Astrocyte (in vitro differentiated cells and primary cell): ENCODE results near the gene ZMYND15. TPM values are rescaled to one million over a fixed set of nuclear protein-coding genes. Genes with fewer than 3 reads are reported as not detected.

Experiments used
- DNase-seq: peaks from one replicate; pipeline ENCODE4 v3.0.0-alpha.2; 2010; ENCODE audit warnings: low read depth
- FAIRE-seq: peaks from 2 replicates; lab custom pipeline; 2011; peaks lifted over from hg19 to GRCh38; lab: Jason Lieb, UNC
- H2AFZ ChIP-seq: 2 replicates; pipeline ENCODE4 v1.6.0; 2012; ENCODE audit warnings: low read depth, low read length, inconsistent platforms
- H3K27ac ChIP-seq: 2 replicates; pipeline ENCODE4 v1.5.1; 2011; ENCODE audit warnings: low read depth, low read length, inconsistent platforms
- H3K27me3 ChIP-seq: 2 replicates; pipeline ENCODE4 v1.6.0; 2011; ENCODE audit warnings: low read length, inconsistent platforms; ENCODE audit not compliant: insufficient read depth
- H3K36me3 ChIP-seq: 2 replicates; pipeline ENCODE4 v1.5.1; 2011; ENCODE audit warnings: low read length, inconsistent platforms; ENCODE audit not compliant: insufficient read depth
- H3K4me1 ChIP-seq: 2 replicates; pipeline ENCODE4 v1.5.1; 2011; ENCODE audit warnings: low read length, inconsistent platforms; ENCODE audit not compliant: insufficient read depth
- H3K4me2 ChIP-seq: 2 replicates; pipeline ENCODE4 v1.6.0; 2012; ENCODE audit warnings: low read length, inconsistent platforms
- H3K4me3 ChIP-seq: 2 replicates; pipeline ENCODE4 v1.5.1; 2011; ENCODE audit warnings: low read depth, mild to moderate bottlenecking, low read length, inconsistent platforms; ENCODE audit not compliant: insufficient read depth
- H3K79me2 ChIP-seq: 2 replicates; pipeline ENCODE4 v1.6.0; 2012; ENCODE audit warnings: mild to moderate bottlenecking, low read length, inconsistent platforms; ENCODE audit not compliant: insufficient read depth
- H3K9ac ChIP-seq: 2 replicates; pipeline ENCODE4 v1.6.0; 2012; ENCODE audit warnings: mild to moderate bottlenecking, low read length, inconsistent platforms
- H3K9me3 ChIP-seq: 2 replicates; pipeline ENCODE4 v1.5.1; 2012; ENCODE audit warnings: low read depth, mild to moderate bottlenecking, low read length, inconsistent platforms; ENCODE audit not compliant: insufficient read depth
- H4K20me1 ChIP-seq: 2 replicates; pipeline ENCODE4 v1.6.0; 2012; ENCODE audit warnings: low read length, inconsistent platforms; ENCODE audit not compliant: insufficient read depth
- H3K27ac Mint-ChIP-seq: one replicate; pipeline ENCODE4 v1.8.0; 2021; ENCODE audit warnings: mild to moderate bottlenecking, mixed read lengths; ENCODE audit not compliant: unreplicated experiment
- H3K27me3 Mint-ChIP-seq: one replicate; pipeline ENCODE4 v1.8.0; 2021; ENCODE audit warnings: low read depth, mixed read lengths; ENCODE audit not compliant: unreplicated experiment
- H3K36me3 Mint-ChIP-seq: one replicate; pipeline ENCODE4 v1.8.0; 2021; ENCODE audit warnings: low read depth, mixed read lengths; ENCODE audit not compliant: unreplicated experiment
- H3K4me1 Mint-ChIP-seq: one replicate; pipeline ENCODE4 v1.8.0; 2021; ENCODE audit warnings: low read depth, mixed read lengths; ENCODE audit not compliant: unreplicated experiment
- H3K4me3 Mint-ChIP-seq: one replicate; pipeline ENCODE4 v1.8.0; 2021; ENCODE audit warnings: mild to moderate bottlenecking, moderate library complexity, mixed read lengths; ENCODE audit not compliant: unreplicated experiment
- H3K9me3 Mint-ChIP-seq: one replicate; pipeline ENCODE4 v1.8.0; 2021; ENCODE audit warnings: mild to moderate bottlenecking, mixed read lengths; ENCODE audit not compliant: unreplicated experiment
- EZH2 ChIP-seq: IDR thresholded peaks from 2 replicates; pipeline ENCODE4 v1.6.1; 2012; ENCODE audit warnings: mild to moderate bottlenecking, low read length, inconsistent platforms; ENCODE audit not compliant: insufficient read depth
- total RNA-seq: library from RNA; stranded (reverse); gene quantifications from 2 replicates; pipeline ENCODE4 v1.2.1, GENCODE V29; 2021
- TF ChIP-seq, protein P1 (sequence below): IDR thresholded peaks from 2 replicates; pipeline ENCODE4 v1.5.1; 2011; ENCODE audit warnings: low read depth, mild to moderate bottlenecking, inconsistent platforms, low read length, moderate library complexity; ENCODE audit not compliant: insufficient read depth

The ZMYND15 gene
- total RNA-seq, 1 donor from 2014 or later, result 0.09 TPM

DNA sequence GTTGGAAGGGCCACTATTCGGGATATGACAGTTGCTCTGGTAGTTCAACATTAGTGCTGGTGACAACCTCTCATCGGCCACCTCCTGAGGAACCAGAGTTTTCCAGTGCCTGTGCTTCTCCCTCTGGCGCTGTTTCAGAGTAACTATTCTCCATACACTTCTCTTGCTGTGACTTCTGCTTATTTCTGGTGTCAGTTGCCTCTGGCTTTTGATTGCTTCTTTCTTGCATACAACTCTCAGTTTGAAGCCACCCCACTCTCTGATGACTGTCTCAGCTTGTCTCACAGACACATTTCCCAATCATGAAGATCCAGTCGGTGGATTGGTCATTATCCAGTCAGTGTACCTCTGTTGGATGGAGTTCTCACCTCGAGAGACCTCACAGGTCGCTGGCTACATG is 28.7 kb downstream of the ZMYND15 start:
- no peak overlapping the region for H3K27ac Mint-ChIP-seq
- no peaks in the 10 kb centered on the region for H3K4me1 ChIP-seq
- H3K27me3 Mint-ChIP-seq, result peaks cover 33% of the 10 kb centered on the region
- H3K36me3 Mint-ChIP-seq, result no peaks in the 10 kb centered on the region
- peaks cover 11% of the 10 kb centered on the region for H3K27me3 ChIP-seq
- H3K4me3 Mint-ChIP-seq, result no peak overlapping the region
- H3K4me1 Mint-ChIP-seq, result no peaks in the 10 kb centered on the region
- no peaks in the 10 kb centered on the region for H3K9me3 ChIP-seq
- TF ChIP-seq EZH2, result no peak
- TF ChIP-seq, protein P1, sequence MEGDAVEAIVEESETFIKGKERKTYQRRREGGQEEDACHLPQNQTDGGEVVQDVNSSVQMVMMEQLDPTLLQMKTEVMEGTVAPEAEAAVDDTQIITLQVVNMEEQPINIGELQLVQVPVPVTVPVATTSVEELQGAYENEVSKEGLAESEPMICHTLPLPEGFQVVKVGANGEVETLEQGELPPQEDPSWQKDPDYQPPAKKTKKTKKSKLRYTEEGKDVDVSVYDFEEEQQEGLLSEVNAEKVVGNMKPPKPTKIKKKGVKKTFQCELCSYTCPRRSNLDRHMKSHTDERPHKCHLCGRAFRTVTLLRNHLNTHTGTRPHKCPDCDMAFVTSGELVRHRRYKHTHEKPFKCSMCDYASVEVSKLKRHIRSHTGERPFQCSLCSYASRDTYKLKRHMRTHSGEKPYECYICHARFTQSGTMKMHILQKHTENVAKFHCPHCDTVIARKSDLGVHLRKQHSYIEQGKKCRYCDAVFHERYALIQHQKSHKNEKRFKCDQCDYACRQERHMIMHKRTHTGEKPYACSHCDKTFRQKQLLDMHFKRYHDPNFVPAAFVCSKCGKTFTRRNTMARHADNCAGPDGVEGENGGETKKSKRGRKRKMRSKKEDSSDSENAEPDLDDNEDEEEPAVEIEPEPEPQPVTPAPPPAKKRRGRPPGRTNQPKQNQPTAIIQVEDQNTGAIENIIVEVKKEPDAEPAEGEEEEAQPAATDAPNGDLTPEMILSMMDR, result no peak
- no peak overlapping the region for H3K9ac ChIP-seq
- H2AFZ ChIP-seq, result no peak overlapping the region
- H3K36me3 ChIP-seq, result no peaks in the 10 kb centered on the region
- H3K9me3 Mint-ChIP-seq, result no peaks in the 10 kb centered on the region
- FAIRE-seq, result no peak
- H4K20me1 ChIP-seq, result no peaks in the 10 kb centered on the region
- DNase-seq, result no peak
- H3K79me2 ChIP-seq, result no peaks in the 10 kb centered on the region
- H3K27ac ChIP-seq, result no peak overlapping the region
- no peak overlapping the region for H3K4me2 ChIP-seq
- H3K4me3 ChIP-seq, result no peak overlapping the region

DNA sequence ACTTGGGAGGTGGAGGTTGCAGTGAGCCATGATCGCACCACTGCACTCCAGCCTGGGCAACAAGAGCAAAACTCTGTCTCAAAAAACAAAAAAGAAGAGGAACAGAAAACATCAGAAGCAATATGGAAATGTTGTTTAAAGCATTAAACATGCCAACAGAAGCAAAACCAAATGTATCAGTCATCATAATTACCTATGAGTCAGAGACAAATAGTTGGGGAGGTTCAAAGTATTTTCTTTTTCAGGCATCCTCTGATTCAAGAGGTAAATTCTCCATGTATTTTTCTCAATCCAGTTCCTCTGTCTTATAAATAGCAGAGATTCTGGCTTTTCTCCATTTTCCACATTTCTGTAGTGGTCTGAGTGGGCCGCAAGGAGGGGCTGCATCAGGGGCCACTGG is 30.0 kb downstream of the ZMYND15 start:
- no peak overlapping the region for H3K4me2 ChIP-seq
- Mint-ChIP-seq H3K4me1 (no peaks in the 10 kb centered on the region), H3K27ac (no peak overlapping the region), H3K27me3 (peaks cover 38% of the 10 kb centered on the region), H3K9me3 (no peaks in the 10 kb centered on the region), H3K36me3 (no peaks in the 10 kb centered on the region), H3K4me3 (no peak overlapping the region)
- H3K4me1 ChIP-seq, result no peaks in the 10 kb centered on the region
- H3K9me3 ChIP-seq, result no peaks in the 10 kb centered on the region
- H2AFZ ChIP-seq, result no peak overlapping the region
- H3K36me3 ChIP-seq, result no peaks in the 10 kb centered on the region
- peaks cover 18% of the 10 kb centered on the region for H3K27me3 ChIP-seq
- peak; percentile 20 for DNase-seq
- FAIRE-seq, result no peak
- H3K79me2 ChIP-seq, result no peaks in the 10 kb centered on the region
- no peak for TF ChIP-seq EZH2
- TF ChIP-seq, protein P1, result no peak
- H3K4me3 ChIP-seq, result no peak overlapping the region
- no peak overlapping the region for H3K27ac ChIP-seq
- H4K20me1 ChIP-seq, result no peaks in the 10 kb centered on the region
- no peak overlapping the region for H3K9ac ChIP-seq

DNA sequence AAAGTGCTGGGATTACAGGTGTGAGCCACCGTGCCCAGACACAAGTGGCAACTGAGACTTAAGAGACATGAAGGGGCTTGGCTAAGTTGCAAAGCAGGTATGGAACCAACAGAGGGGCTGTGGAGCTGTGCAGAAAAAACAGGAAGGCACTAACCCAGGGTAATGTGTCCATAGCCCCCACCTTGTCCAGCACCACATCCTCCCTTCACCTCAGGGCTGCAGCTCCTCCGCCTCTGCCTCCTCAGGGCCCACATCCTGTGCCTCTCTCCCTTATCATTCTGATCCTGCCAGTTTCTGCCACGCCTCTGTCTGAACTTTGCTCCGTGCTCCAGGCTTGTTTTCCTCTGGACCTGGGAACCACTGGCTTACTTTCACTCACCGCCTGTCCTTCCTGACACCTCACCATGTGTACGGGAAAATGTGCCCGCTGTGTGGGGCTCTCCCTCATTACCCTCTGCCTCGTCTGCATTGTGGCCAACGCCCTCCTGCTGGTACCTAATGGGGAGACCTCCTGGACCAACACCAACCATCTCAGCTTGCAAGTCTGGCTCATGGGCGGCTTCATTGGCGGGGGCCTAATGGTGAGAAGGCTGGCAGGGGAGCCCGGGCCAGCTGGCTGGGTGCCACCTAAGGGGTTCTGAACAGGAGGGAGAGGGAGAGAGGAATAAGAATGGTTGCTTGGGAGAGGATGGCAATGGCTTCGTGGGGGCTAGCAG is 32.0 kb downstream of the ZMYND15 start, which contains the start of gene TM4SF5:
TSS of gene TM4SF5 (plus strand) at position 368 of the 716 bp plus-strand sequence. CDS start at position 405, 37 bp downstream.
- no peak within 1 kb of the TSS for H3K4me2 ChIP-seq
- H3K4me3 ChIP-seq, result no peak within 1 kb of the TSS
- Mint-ChIP-seq H3K4me1 (no peaks in the 10 kb centered on the region), H3K27me3 (peaks cover 38% of the 10 kb centered on the region), H3K36me3 (no peaks in the 10 kb centered on the region), H3K4me3 (no peak within 1 kb of the TSS), H3K9me3 (no peaks in the 10 kb centered on the region), H3K27ac (no peak within 1 kb of the TSS)
- no peaks in the 10 kb centered on the region for H3K4me1 ChIP-seq
- H2AFZ ChIP-seq, result no peak within 1 kb of the TSS
- H3K27ac ChIP-seq, result no peak within 1 kb of the TSS
- H3K9me3 ChIP-seq, result no peaks in the 10 kb centered on the region
- H4K20me1 ChIP-seq, result no peaks in the 10 kb centered on the region
- DNase-seq (no peak), FAIRE-seq (no peak)
- no peaks in the 10 kb centered on the region for H3K79me2 ChIP-seq
- no peak within 1 kb of the TSS for H3K9ac ChIP-seq
- H3K36me3 ChIP-seq, result no peaks in the 10 kb centered on the region
- TF ChIP-seq EZH2, result no peak
- H3K27me3 ChIP-seq, result peaks cover 21% of the 10 kb centered on the region
